ENCODE measurements around the gene EDARADD. TPM values are rescaled to one million over a fixed set of nuclear protein-coding genes. Genes with fewer than 3 reads are reported as not detected.

Gene EDARADD
- total and polyA plus RNA-seq, 11 donors = 0.35 to 2.9 (median 2.1) TPM

DNA sequence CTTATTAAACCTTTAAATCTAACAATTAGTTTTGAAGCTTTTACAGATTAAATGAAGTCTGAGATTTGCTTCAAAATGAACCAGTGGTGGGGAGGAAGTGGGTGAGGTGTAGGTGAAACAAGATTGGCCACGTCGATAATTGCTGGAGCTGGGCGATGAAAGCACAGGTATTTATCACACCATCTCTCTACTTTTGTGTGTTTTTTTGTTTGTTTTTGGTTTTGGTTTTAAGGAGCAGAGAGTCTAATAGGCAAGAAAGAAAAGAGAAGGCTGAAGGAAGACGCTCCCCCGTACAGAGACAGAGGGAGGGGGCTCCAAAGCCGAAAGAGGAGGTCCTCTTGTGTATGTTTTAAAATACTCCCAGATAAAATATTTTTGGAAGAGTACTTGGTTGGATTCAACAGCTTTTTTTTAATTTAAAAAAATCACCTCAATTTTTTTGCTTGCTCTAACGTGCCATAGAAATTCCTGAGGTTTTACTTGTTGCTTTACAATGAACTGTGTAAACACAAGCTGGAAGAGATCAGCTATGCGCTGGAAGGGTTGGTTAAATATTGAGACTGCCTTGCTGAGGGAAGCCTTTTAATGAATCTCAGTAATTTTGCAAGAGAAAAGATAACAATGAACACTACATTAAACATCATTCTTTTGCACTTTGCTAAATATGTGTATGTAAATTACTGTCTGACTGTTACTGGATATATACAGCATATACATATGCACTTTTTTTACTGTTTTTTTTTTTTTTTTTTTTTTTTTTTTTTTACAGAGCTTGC, 123.0 kb downstream of the EDARADD start:
- H3K4me1 ChIP-seq = peaks cover 0 to 5% (median 0%) of the 10 kb centered on the region in 12 donors
- no peak for ATAC-seq
- H3K4me3 ChIP-seq = no peak overlapping the region
- WGBS, 4 donors = 60 to 65% (median 63%) methylated on average over 8 of the region's 8 CpGs
- H3K9me3 ChIP-seq = no peaks in the 10 kb centered on the region
- TF ChIP-seq, protein P1, sequence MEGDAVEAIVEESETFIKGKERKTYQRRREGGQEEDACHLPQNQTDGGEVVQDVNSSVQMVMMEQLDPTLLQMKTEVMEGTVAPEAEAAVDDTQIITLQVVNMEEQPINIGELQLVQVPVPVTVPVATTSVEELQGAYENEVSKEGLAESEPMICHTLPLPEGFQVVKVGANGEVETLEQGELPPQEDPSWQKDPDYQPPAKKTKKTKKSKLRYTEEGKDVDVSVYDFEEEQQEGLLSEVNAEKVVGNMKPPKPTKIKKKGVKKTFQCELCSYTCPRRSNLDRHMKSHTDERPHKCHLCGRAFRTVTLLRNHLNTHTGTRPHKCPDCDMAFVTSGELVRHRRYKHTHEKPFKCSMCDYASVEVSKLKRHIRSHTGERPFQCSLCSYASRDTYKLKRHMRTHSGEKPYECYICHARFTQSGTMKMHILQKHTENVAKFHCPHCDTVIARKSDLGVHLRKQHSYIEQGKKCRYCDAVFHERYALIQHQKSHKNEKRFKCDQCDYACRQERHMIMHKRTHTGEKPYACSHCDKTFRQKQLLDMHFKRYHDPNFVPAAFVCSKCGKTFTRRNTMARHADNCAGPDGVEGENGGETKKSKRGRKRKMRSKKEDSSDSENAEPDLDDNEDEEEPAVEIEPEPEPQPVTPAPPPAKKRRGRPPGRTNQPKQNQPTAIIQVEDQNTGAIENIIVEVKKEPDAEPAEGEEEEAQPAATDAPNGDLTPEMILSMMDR (IDR thresholded peaks at IDR 0.05) = no peak
- TF ChIP-seq POLR2A (IDR thresholded peaks at IDR 0.05) = no peak
- H3K27me3 ChIP-seq = no peaks in the 10 kb centered on the region
- H3K27ac ChIP-seq = no peak overlapping the region
- no peak for DNase-seq
- intact Hi-C loops (cut with DNase I) = no loop called here
- no peaks in the 10 kb centered on the region for H3K36me3 ChIP-seq

DNA sequence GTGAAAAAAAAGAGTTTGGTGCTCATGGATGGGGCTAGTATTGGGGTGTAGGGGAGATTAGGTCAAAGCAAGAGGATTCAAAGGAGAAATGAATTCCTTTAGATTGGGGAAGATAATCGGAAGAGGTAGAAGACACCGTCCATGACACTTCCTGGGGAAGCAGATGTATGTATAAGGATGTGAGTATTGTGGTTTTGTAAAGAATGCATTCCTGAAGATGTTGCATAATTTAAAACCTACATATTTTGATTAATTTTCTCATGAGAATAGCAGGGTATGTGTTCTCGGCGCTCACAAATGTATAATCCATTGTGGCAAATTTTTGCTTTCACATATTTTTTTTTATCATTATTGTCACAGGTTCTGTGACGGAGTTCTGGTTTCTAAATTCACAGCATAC, 124.2 kb downstream of the EDARADD start:
- peaks cover 0 to 9% (median 4%) of the 10 kb centered on the region in 12 donors for H3K4me1 ChIP-seq
- no peak overlapping the region for H3K27ac ChIP-seq
- no peak for ATAC-seq
- no peaks in the 10 kb centered on the region for H3K27me3 ChIP-seq
- no peak overlapping the region for H3K4me3 ChIP-seq
- intact Hi-C loops (cut with DNase I) = no loop called here
- no peaks in the 10 kb centered on the region for H3K9me3 ChIP-seq
- no peaks in the 10 kb centered on the region for H3K36me3 ChIP-seq
- no peak for TF ChIP-seq POLR2A (IDR thresholded peaks at IDR 0.05)
- TF ChIP-seq, protein P1 (IDR thresholded peaks at IDR 0.05) = no peak
- WGBS, 4 donors = 70 to 76% (median 73%) methylated on average over 5 of the region's 5 CpGs
- DNase-seq = no peak

DNA sequence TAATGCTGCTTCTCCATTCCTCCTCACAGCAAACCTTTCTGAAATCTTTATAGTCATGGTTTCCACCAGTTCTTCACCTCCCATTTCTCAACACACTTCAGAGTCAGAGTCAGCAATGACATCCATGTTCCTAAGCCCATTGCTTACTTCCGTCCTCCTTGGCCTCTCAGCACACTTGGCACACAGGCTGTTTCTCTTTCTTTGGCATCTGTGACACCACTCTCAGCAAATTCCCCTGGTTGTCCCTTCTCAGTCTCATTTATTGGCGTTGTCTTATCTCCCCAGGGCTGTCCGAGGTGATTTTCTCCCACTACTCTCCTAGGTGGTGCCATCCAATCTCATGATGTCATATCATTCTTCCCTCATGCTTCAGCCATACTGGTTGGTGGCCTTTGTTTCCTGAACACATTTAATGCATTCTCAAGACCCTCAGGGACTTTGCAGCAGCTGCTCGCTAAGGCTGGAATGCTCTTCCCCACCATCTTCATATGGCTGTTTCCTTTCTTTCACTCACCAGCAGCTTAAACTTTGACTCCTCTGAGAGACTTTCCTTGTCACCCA, 126.4 kb downstream of the EDARADD start:
- no peak for DNase-seq
- no peak for TF ChIP-seq POLR2A (IDR thresholded peaks at IDR 0.05)
- TF ChIP-seq, protein P1 (IDR thresholded peaks at IDR 0.05) = no peak
- Histone ChIP-seq H3K27me3 (no peaks in the 10 kb centered on the region), H3K4me1 (peaks cover 0 to 18% (median 10%) of the 10 kb centered on the region in 12 donors), H3K4me3 (no peak overlapping the region), H3K9me3 (no peaks in the 10 kb centered on the region), H3K27ac (peak overlapping the region in 1 of 12 donors; percentile 1), H3K36me3 (peaks cover 0 to under 1% (median 0%) of the 10 kb centered on the region in 9 donors)
- WGBS, 4 donors = 36 to 52% (median 43%) methylated on average over 4 of the region's 4 CpGs
- intact Hi-C loops (cut with DNase I) = loop anchor here in 1 of 10 donors (5.0 kb wide), 1 partner anchor 238 kb away; the partner anchor contains the start of gene ERO1B
- no peak for ATAC-seq
